ENCODE measurements around the gene ARL16.

- no peak for TF ChIP-seq POLR2A (IDR thresholded peaks at IDR 0.05)
- TF ChIP-seq, protein P1, sequence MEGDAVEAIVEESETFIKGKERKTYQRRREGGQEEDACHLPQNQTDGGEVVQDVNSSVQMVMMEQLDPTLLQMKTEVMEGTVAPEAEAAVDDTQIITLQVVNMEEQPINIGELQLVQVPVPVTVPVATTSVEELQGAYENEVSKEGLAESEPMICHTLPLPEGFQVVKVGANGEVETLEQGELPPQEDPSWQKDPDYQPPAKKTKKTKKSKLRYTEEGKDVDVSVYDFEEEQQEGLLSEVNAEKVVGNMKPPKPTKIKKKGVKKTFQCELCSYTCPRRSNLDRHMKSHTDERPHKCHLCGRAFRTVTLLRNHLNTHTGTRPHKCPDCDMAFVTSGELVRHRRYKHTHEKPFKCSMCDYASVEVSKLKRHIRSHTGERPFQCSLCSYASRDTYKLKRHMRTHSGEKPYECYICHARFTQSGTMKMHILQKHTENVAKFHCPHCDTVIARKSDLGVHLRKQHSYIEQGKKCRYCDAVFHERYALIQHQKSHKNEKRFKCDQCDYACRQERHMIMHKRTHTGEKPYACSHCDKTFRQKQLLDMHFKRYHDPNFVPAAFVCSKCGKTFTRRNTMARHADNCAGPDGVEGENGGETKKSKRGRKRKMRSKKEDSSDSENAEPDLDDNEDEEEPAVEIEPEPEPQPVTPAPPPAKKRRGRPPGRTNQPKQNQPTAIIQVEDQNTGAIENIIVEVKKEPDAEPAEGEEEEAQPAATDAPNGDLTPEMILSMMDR (IDR thresholded peaks at IDR 0.05) = no peak
These were observed 5.0 kb upstream of the ARL16 start for GRCh38 chr17:81688616-81689015.
